ENCODE results near the gene ZNF436.

ZNF436 gene

GRCh38 chr1:23369335-23370013 is at the start of gene ZNF436:
Gene ZNF436, minus strand, starts transcription at chr1:23369836. Its CDS starts 1,831 bp downstream, at chr1:23368005.
- DNase-seq = peak; percentile 53

GRCh38 chr1:23419180-23419579 is 49.5 kb upstream of the ZNF436 start:
- DNase-seq = no peak

- no peak for DNase-seq
Observed at GRCh38 chr1:23417570-23417969, 47.9 kb upstream of the ZNF436 start.

- DNase-seq = no peak
Observed at GRCh38 chr1:23416964-23417363, 47.3 kb upstream of the ZNF436 start.

GRCh38 chr1:23408797-23409290 is 39.2 kb upstream of the ZNF436 start:
- no peak for DNase-seq

GRCh38 chr1:23407016-23407630 is 37.5 kb upstream of the ZNF436 start:
- no peak for DNase-seq

- DNase-seq = no peak
Observed at GRCh38 chr1:23405946-23406345, 36.3 kb upstream of the ZNF436 start.

GRCh38 chr1:23403735-23404486 is 34.3 kb upstream of the ZNF436 start:
- DNase-seq = peak; percentile 84

- no peak for DNase-seq
Observed at GRCh38 chr1:23403355-23403734, 33.7 kb upstream of the ZNF436 start.

GRCh38 chr1:23403038-23403336 is 33.4 kb upstream of the ZNF436 start:
- no peak for DNase-seq

GRCh38 chr1:23402286-23403037 is 32.8 kb upstream of the ZNF436 start:
- DNase-seq = no peak

GRCh38 chr1:23401313-23401712 is 31.7 kb upstream of the ZNF436 start:
- no peak for DNase-seq

GRCh38 chr1:23400324-23401114 is 30.9 kb upstream of the ZNF436 start:
- DNase-seq = no peak

- DNase-seq = no peak
Observed at GRCh38 chr1:23399229-23399628, 29.6 kb upstream of the ZNF436 start.

- no peak for DNase-seq
Observed at GRCh38 chr1:23397908-23398307, 28.3 kb upstream of the ZNF436 start.

- no peak for DNase-seq
Observed at GRCh38 chr1:23396380-23396779, 26.7 kb upstream of the ZNF436 start.

- DNase-seq = no peak
Observed at GRCh38 chr1:23395849-23396248, 26.2 kb upstream of the ZNF436 start.

- DNase-seq = no peak
Observed at GRCh38 chr1:23395154-23395724, 25.6 kb upstream of the ZNF436 start.

GRCh38 chr1:23394684-23395083 is 25.0 kb upstream of the ZNF436 start:
- no peak for DNase-seq

GRCh38 chr1:23394181-23394580 is 24.5 kb upstream of the ZNF436 start:
- no peak for DNase-seq

GRCh38 chr1:23393706-23394105 is 24.1 kb upstream of the ZNF436 start:
- DNase-seq = no peak

All from CD4-positive, alpha-beta T cell treated with Interleukin-6 for 4 hours (primary cell).